GM12878 (cell line): ENCODE results near the gene SYT4. TPM values are rescaled to one million over a fixed set of nuclear protein-coding genes. Genes with fewer than 3 reads are reported as not detected.

ENCODE experiments used
- BHLHE40 ChIP-seq, 2 experiments: fragments of 450-650 bp in 1 of 2; IDR thresholded peaks; 2 replicates each; pipeline ENCODE4 v1.6.1; 2011 to 2017; ENCODE audit warnings: low read depth in 2 of 2, borderline replicate concordance in 1 of 2, improper control_type of control experiment in 1 of 2, low read length in 1 of 2, mild to moderate bottlenecking in 1 of 2
- CREM ChIP-seq: IDR thresholded peaks from 2 replicates; pipeline ENCODE4 v1.6.1; 2014; ENCODE audit warnings: antibody characterized with exemption, low read depth
- ETV6 ChIP-seq, 2 experiments: fragments of 450-650 bp in 1 of 2; IDR thresholded peaks in 1 of 2; conservative IDR thresholded peaks in 1 of 2; 2 replicates each; pipeline ENCODE4 v1.6.1; 2014; ENCODE audit warnings: antibody characterized with exemption in 1 of 2, borderline replicate concordance in 1 of 2, low read depth in 1 of 2, mild to moderate bottlenecking in 1 of 2, moderate library complexity in 1 of 2
- FOS ChIP-seq: IDR thresholded peaks from 3 replicates; pipeline ENCODE4 v1.6.1; 2011; ENCODE audit warnings: borderline replicate concordance; ENCODE audit not compliant: insufficient read length; ENCODE audit errors: extremely low read depth
- GATAD2B ChIP-seq: fragments of 450-650 bp; conservative IDR thresholded peaks from 2 replicates; pipeline ENCODE4 v1.6.1; 2017; ENCODE audit warnings: low read depth, mild to moderate bottlenecking, moderate library complexity
- JUNB ChIP-seq: IDR thresholded peaks from 2 replicates; pipeline ENCODE4 v1.6.1; 2016; ENCODE audit warnings: antibody characterized with exemption, mild to moderate bottlenecking
- PML ChIP-seq: IDR thresholded peaks from 2 replicates; pipeline ENCODE4 v1.6.1; 2012; ENCODE audit warnings: low read length, inconsistent platforms
- SMAD5 ChIP-seq: IDR thresholded peaks from 2 replicates; pipeline ENCODE4 v1.6.1; 2016; ENCODE audit warnings: antibody characterized with exemption, low read depth
- SMC3 ChIP-seq: IDR thresholded peaks from 2 replicates; pipeline ENCODE4 v1.6.1; 2011; ENCODE audit warnings: low read length, improper control_type of control experiment, borderline replicate concordance
- STAT3 ChIP-seq: IDR thresholded peaks from 2 replicates; pipeline ENCODE4 v1.6.1; 2011; ENCODE audit warnings: low read depth, low read length, improper control_type of control experiment
- polyA plus RNA-seq, 11 experiments: library from polyadenylated mRNA; depleted of rRNA in 4 of 11; unstranded in 6 of 11; stranded (reverse) in 5 of 11; fragments of >200 nt; fragmentation: Nextera tagmentation in 4 of 11; fragmentation: Illumina TruSeq in 1 of 11; extraction: Ambion mirVana in 4 of 11; extraction: Trizol in 1 of 11; gene quantifications; 1 replicate in 1 of 11; 2 replicates in 10 of 11; pipeline versions ENCODE4 v1.2.1 to v1.2.3, GENCODE V29; 2011 to 2016; ENCODE audit warnings: inconsistent platforms in 2 of 11, missing spikeins in 2 of 11, low read depth in 1 of 11
- total RNA-seq, 4 experiments: library from RNA; depleted of rRNA in 3 of 4; stranded (reverse); fragments of >200 nt in 3 of 4; fragmentation: Illumina TruSeq in 1 of 4; extraction: Trizol in 1 of 4; gene quantifications; 2 replicates each; pipeline versions ENCODE4 v1.2.1 to v1.2.3, GENCODE V29; 2013 to 2021
- TF ChIP-seq, protein P1 (sequence below), 3 experiments: IDR thresholded peaks in 2 of 3; conservative IDR thresholded peaks in 1 of 3; 2 replicates each; pipeline ENCODE4 v1.5.1; 2011; ENCODE audit warnings: low read depth in 3 of 3, low read length in 3 of 3, mild to moderate bottlenecking in 3 of 3, control low read depth in 2 of 3, moderate library complexity in 2 of 3, inconsistent platforms in 1 of 3, mixed read lengths in 1 of 3; ENCODE audit not compliant: control insufficient read depth in 2 of 3, insufficient read depth in 1 of 3; ENCODE audit errors: extremely low read depth in 1 of 3
- TF ChIP-seq, protein P2 (sequence below): fragments of 450-650 bp; IDR thresholded peaks from 2 replicates; pipeline ENCODE4 v1.6.1; 2017; ENCODE audit warnings: low read depth, mild to moderate bottlenecking, moderate library complexity
- TF ChIP-seq, protein P3 (sequence below): IDR thresholded peaks from 2 replicates; pipeline ENCODE4 v1.6.1; 2012; ENCODE audit warnings: low read depth, low read length, improper control_type of control experiment

The SYT4 gene
- total and polyA plus RNA-seq, 10 of the 15 experiments (the other 5 are each of a cell fraction or from before 2014, with no cell fraction given): 0.09 to 0.18 (median 0.11) TPM; not detected in 7

DNA sequence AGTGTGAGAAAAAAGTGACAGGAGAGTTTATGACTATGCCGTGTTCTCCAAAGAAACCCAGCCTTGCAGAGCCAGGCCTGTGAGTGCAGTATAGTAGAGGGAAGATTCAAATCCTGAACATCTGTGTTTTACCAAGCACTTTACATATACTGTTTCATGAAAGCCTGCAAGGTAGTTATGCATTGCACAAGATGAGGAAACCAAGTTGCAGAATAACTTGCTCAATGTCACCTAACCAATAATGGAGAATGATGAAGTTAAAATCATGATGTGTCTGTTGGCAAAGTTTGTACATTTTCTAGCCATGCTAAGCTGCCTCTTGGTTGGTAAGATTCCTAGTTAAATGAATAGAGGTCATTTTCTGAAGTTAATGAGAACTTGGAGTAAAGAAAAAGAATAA lies 29.3 kb downstream of the SYT4 start (continued):
- TF ChIP-seq, protein P1, sequence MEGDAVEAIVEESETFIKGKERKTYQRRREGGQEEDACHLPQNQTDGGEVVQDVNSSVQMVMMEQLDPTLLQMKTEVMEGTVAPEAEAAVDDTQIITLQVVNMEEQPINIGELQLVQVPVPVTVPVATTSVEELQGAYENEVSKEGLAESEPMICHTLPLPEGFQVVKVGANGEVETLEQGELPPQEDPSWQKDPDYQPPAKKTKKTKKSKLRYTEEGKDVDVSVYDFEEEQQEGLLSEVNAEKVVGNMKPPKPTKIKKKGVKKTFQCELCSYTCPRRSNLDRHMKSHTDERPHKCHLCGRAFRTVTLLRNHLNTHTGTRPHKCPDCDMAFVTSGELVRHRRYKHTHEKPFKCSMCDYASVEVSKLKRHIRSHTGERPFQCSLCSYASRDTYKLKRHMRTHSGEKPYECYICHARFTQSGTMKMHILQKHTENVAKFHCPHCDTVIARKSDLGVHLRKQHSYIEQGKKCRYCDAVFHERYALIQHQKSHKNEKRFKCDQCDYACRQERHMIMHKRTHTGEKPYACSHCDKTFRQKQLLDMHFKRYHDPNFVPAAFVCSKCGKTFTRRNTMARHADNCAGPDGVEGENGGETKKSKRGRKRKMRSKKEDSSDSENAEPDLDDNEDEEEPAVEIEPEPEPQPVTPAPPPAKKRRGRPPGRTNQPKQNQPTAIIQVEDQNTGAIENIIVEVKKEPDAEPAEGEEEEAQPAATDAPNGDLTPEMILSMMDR (IDR thresholded peaks at IDR 0.05 in 2 of 3, conservative IDR thresholded peaks at IDR 0.05 in 1 of 3; ENCODE audit: control insufficient read depth in 2 of 3, extremely low read depth in 1 of 3, insufficient read depth in 1 of 3, low read depth in 3 of 3, low read length in 3 of 3): no peak
- TF ChIP-seq BHLHE40 (IDR thresholded peaks at IDR 0.05; ENCODE audit: borderline replicate concordance in 1 of 2, low read depth in 2 of 2, low read length in 1 of 2): no peak
- no peak for TF ChIP-seq STAT3
- no peak for TF ChIP-seq SMC3
- TF ChIP-seq JUNB: no peak
- TF ChIP-seq, protein P2, sequence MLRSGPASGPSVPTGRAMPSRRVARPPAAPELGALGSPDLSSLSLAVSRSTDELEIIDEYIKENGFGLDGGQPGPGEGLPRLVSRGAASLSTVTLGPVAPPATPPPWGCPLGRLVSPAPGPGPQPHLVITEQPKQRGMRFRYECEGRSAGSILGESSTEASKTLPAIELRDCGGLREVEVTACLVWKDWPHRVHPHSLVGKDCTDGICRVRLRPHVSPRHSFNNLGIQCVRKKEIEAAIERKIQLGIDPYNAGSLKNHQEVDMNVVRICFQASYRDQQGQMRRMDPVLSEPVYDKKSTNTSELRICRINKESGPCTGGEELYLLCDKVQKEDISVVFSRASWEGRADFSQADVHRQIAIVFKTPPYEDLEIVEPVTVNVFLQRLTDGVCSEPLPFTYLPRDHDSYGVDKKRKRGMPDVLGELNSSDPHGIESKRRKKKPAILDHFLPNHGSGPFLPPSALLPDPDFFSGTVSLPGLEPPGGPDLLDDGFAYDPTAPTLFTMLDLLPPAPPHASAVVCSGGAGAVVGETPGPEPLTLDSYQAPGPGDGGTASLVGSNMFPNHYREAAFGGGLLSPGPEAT: no peak
- no peak for TF ChIP-seq PML
- TF ChIP-seq FOS: no peak
- TF ChIP-seq ETV6 (conservative IDR thresholded peaks at IDR 0.05 in 1 of 2, IDR thresholded peaks at IDR 0.05 in 1 of 2; ENCODE audit: borderline replicate concordance in 1 of 2, low read depth in 1 of 2): no peak
- TF ChIP-seq SMAD5: no peak
- TF ChIP-seq, protein P3, sequence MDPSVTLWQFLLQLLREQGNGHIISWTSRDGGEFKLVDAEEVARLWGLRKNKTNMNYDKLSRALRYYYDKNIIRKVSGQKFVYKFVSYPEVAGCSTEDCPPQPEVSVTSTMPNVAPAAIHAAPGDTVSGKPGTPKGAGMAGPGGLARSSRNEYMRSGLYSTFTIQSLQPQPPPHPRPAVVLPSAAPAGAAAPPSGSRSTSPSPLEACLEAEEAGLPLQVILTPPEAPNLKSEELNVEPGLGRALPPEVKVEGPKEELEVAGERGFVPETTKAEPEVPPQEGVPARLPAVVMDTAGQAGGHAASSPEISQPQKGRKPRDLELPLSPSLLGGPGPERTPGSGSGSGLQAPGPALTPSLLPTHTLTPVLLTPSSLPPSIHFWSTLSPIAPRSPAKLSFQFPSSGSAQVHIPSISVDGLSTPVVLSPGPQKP: no peak
- TF ChIP-seq GATAD2B: no peak
- TF ChIP-seq CREM: no peak
